Natural killer cell (primary cell): Measurements from ENCODE around the gene FOXJ3. TPM values are rescaled to one million over a fixed set of nuclear protein-coding genes. Genes with fewer than 3 reads are reported as not detected.
A peak's percentile ranks its signal among the peaks of the same experiment; 100 is the strongest.

Experiments
- ATAC-seq, 3 donors: fragments of 150-1000 bp in 2 of 3; fragments of 200-7000 bp in 1 of 3; cut with Tn5 transposase; 1 replicate in 1 of 3; 2 replicates in 2 of 3; pipeline ENCODE4 v1.10.0; 2021; ENCODE audit warnings: mild to moderate bottlenecking in 2 of 3, moderate library complexity in 2 of 3
- DNase-seq, 2 donors: peaks; one replicate each; pipeline versions ENCODE4 v3.0.0 to v3.0.0-alpha.2; 2013 to 2021; ENCODE audit warnings: mixed read lengths in 1 of 2
- H3K27ac ChIP-seq: one replicate; pipeline ENCODE4 v1.5.1; 2013; ENCODE audit warnings: mild to moderate bottlenecking, low read length
- H3K27me3 ChIP-seq: one replicate; pipeline ENCODE4 v1.6.1; 2013; ENCODE audit warnings: low read length; ENCODE audit not compliant: control insufficient read depth, insufficient read depth
- H3K36me3 ChIP-seq: one replicate; pipeline ENCODE4 v1.6.1; 2013; ENCODE audit warnings: low read length; ENCODE audit not compliant: control insufficient read depth, insufficient read depth
- H3K4me1 ChIP-seq: one replicate; pipeline ENCODE4 v1.6.1; 2013; ENCODE audit warnings: low read length; ENCODE audit not compliant: control insufficient read depth, insufficient read depth
- H3K4me3 ChIP-seq: one replicate; pipeline ENCODE4 v1.5.1; 2013; ENCODE audit warnings: low read length
- H3K9me3 ChIP-seq: one replicate; pipeline ENCODE4 v1.6.1; 2013; ENCODE audit warnings: low read length; ENCODE audit not compliant: control insufficient read depth, insufficient read depth
- H3K27ac Mint-ChIP-seq, 2 donors: one replicate each; pipeline ENCODE4 v1.8.0; 2022; ENCODE audit warnings: mild to moderate bottlenecking in 2 of 2, mixed read lengths in 2 of 2, moderate library complexity in 1 of 2
- H3K27me3 Mint-ChIP-seq, 2 donors: one replicate each; pipeline ENCODE4 v1.8.0; 2022; ENCODE audit warnings: low read depth in 2 of 2, mixed read lengths in 2 of 2
- H3K36me3 Mint-ChIP-seq: one replicate; pipeline ENCODE4 v1.8.0; 2022; ENCODE audit warnings: mixed read lengths
- H3K4me1 Mint-ChIP-seq, 2 donors: one replicate each; pipeline ENCODE4 v1.8.0; 2022; ENCODE audit warnings: mixed read lengths in 2 of 2
- H3K4me3 Mint-ChIP-seq: one replicate; pipeline ENCODE4 v1.8.0; 2022; ENCODE audit warnings: mild to moderate bottlenecking, moderate library complexity, mixed read lengths
- H3K9me3 Mint-ChIP-seq, 2 donors: one replicate each; pipeline ENCODE4 v1.8.0; 2022; ENCODE audit warnings: mixed read lengths in 2 of 2
- WGBS: methylation state at CpG from one replicate; pipeline ENCODE4 v1.1.7; 2013; ENCODE audit warnings: missing lambda C conversion rate; ENCODE audit not compliant: insufficient coverage; 5-methylcytosine and 5-hydroxymethylcytosine counted together
- intact Hi-C: fragments of 100-400 bp; cut with micrococcal nuclease; formaldehyde crosslinking; loops from one replicate; pipeline ENCODE4 v1.14.2; 2022
- total RNA-seq, 4 donors: library from RNA; stranded (reverse); fragments of 120-200 nt in 1 of 4; gene quantifications; one replicate each; pipeline versions ENCODE4 v1.2.3 to v1.2.4, GENCODE V29; 2013 to 2022
- TF ChIP-seq, protein P1 (sequence below): fragments of 200-600 bp; IDR thresholded peaks from one replicate; pipeline ENCODE4 v1.8.0; 2022; ENCODE audit warnings: antibody characterized with exemption

FOXJ3 gene
- total RNA-seq, 3 donors from 2014 or later (not counting 1 experiment from before 2014, with no cell fraction given): 81.9 to 93.8 (median 82.5) TPM

DNA sequence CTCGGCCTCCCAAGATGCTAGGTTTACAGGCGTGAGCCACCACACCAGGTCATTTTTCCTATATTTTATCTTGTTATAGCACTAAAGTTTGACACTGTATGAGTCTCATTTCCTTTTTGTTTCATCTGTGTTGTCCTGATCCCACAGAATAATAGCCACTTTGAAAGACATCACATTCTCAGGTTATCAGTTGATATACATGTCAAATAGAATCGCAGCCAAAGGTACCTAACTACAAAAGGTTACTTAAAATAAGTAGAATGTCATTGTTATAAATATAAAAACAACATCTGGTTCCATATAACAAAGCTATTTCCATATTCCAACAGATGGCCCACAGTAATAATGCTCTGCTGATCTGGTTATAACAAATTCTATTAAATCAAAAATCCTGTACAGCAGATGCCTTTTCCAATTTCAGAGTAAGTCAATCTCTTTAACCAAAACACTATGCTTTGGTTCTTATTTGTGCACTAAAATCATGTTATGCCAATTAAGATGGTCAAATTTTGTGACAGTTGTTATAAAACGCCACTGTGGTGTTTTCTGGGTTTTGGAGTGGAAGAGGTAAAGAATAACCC is 6.0 kb downstream of the FOXJ3 start:
- Mint-ChIP-seq H3K27ac (peak overlapping the region; percentile 17 to 26), H3K4me3 (no peak overlapping the region), H3K9me3 (no peaks in the 10 kb centered on the region), H3K36me3 (no peaks in the 10 kb centered on the region), H3K4me1 (peaks cover 83 to 89% of the 10 kb centered on the region in 2 donors), H3K27me3 (no peaks in the 10 kb centered on the region)
- TF ChIP-seq, protein P1, sequence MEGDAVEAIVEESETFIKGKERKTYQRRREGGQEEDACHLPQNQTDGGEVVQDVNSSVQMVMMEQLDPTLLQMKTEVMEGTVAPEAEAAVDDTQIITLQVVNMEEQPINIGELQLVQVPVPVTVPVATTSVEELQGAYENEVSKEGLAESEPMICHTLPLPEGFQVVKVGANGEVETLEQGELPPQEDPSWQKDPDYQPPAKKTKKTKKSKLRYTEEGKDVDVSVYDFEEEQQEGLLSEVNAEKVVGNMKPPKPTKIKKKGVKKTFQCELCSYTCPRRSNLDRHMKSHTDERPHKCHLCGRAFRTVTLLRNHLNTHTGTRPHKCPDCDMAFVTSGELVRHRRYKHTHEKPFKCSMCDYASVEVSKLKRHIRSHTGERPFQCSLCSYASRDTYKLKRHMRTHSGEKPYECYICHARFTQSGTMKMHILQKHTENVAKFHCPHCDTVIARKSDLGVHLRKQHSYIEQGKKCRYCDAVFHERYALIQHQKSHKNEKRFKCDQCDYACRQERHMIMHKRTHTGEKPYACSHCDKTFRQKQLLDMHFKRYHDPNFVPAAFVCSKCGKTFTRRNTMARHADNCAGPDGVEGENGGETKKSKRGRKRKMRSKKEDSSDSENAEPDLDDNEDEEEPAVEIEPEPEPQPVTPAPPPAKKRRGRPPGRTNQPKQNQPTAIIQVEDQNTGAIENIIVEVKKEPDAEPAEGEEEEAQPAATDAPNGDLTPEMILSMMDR: no peak
- no peaks in the 10 kb centered on the region for H3K36me3 ChIP-seq
- WGBS: 100% methylated on average over 2 of the region's 4 CpGs
- no peak for ATAC-seq
- no peaks in the 10 kb centered on the region for H3K27me3 ChIP-seq
- intact Hi-C loops: no loop called here
- no peak overlapping the region for H3K27ac ChIP-seq
- DNase-seq: no peak
- H3K9me3 ChIP-seq: no peaks in the 10 kb centered on the region
- H3K4me1 ChIP-seq: peaks cover 2% of the 10 kb centered on the region
- no peak overlapping the region for H3K4me3 ChIP-seq

DNA sequence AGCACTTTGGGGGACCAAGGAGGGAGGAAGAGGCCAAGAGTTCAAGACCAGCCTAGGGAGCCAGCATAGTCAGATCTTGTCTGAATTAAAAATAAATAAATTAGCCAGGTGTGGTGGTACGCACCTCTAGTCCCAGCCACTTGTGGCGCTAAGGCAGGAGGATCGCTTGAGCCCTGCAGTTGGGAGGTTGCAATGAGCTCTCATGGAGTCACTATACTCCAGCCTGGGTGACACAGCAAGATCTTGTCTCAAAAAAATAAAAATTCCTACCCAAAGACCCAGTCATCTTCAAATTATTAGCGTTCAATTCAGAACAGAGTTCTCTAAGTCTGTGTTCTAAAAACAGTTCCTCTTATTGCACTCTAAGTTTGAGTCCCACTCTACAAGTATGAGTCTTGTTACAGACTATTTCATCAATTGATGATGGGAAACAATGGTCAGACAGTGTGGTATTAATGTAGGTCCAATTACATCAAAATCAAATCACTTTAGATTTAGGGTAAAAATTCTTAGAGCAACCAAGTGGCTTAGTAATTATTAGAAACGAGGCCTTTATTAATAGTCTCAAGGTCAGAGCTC is 6.9 kb downstream of the FOXJ3 start:
- no peaks in the 10 kb centered on the region for H3K4me1 ChIP-seq
- Mint-ChIP-seq H3K4me1 (peaks cover 80 to 87% of the 10 kb centered on the region in 2 donors), H3K27ac (no peak overlapping the region), H3K36me3 (no peaks in the 10 kb centered on the region), H3K27me3 (no peaks in the 10 kb centered on the region), H3K4me3 (no peak overlapping the region), H3K9me3 (no peaks in the 10 kb centered on the region)
- no peaks in the 10 kb centered on the region for H3K9me3 ChIP-seq
- H3K4me3 ChIP-seq: no peak overlapping the region
- H3K27me3 ChIP-seq: no peaks in the 10 kb centered on the region
- H3K36me3 ChIP-seq: no peaks in the 10 kb centered on the region
- ATAC-seq: no peak
- TF ChIP-seq, protein P1: no peak
- WGBS: 96% methylated on average over 5 of the region's 5 CpGs
- H3K27ac ChIP-seq: no peak overlapping the region
- DNase-seq: no peak
- intact Hi-C loops: no loop called here

DNA sequence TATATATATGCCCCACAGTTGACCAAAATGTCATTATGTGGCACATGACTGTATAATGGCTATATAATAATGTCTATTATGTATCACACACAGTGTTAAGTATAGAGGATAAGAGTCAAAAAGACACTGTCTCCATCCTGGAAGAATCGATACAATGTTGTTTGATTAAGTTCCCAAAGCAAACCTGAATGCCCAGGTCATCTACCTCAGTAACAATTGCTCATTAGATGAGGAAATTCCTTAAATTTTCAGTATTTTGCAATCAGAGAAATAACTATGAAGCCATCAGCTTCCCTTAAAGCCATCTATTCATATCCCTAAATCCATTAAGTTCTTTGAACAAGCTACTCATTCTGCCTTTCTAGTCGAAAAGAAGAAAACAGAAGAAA is 10.0 kb downstream of the FOXJ3 start:
- Histone ChIP-seq H3K4me1 (peaks cover 2% of the 10 kb centered on the region), H3K27me3 (no peaks in the 10 kb centered on the region), H3K36me3 (no peaks in the 10 kb centered on the region), H3K9me3 (no peaks in the 10 kb centered on the region), H3K27ac (no peak overlapping the region), H3K4me3 (no peak overlapping the region)
- no peak overlapping the region for H3K27ac Mint-ChIP-seq
- intact Hi-C loops: no loop called here
- DNase-seq (no peak), ATAC-seq (no peak)
- H3K4me3 Mint-ChIP-seq: no peak overlapping the region
- 95% methylated on average over 2 of the region's 2 CpGs for WGBS
- peaks cover 77 to 82% of the 10 kb centered on the region in 2 donors for H3K4me1 Mint-ChIP-seq
- no peaks in the 10 kb centered on the region for H3K9me3 Mint-ChIP-seq
- H3K36me3 Mint-ChIP-seq: no peaks in the 10 kb centered on the region
- TF ChIP-seq, protein P1: no peak
- H3K27me3 Mint-ChIP-seq: no peaks in the 10 kb centered on the region
